ENCODE measurements around the gene NUCB2. TPM values are rescaled to one million over a fixed set of nuclear protein-coding genes. Genes with fewer than 3 reads are reported as not detected.

Gene NUCB2
- total RNA-seq, 2 donors from 2014 or later = 39.2 to 110 TPM

DNA sequence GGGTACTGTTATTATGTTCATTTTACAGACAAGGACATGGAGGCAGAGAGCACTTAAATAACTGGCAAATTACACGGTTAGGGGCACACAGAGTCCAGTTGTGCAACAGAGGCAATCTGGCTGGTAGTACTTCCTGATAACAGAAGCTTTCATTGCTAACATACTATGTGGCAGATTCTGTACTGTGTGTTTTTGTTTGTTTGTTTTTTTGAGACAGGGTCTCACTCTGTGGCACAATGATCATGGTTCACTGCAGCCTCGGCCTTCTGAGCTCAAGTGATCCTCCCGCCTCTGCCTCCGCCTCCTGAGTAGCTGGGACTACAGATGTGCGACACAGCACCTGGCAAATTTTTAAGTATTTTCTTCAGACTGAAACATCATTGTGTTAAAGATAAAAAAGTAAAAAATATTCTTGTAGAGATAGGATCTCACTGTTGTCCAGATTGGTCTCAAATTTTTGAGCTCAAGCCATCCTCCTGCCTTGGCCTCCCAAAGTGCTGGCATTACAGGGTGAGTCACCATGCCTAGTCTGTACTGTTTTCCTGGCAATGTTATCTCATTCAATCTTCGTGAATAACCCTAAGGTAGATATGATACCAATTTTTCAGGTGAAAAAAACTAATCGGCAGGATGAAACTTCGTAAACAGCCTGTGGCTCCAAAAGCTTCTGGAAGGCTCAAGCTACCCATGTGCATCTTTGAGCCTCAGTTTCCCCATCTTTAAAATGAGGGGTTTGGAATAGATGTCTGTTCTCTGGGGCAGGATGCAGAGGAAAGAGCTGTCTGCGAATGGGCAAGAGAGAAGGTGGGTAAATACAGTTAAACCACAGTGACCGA lies 921 bp upstream of the NUCB2 start:
- intact Hi-C loops (cut with DNase I) = loop anchor here (5.0 kb wide), 1 partner anchor 68 kb away; the partner anchor contains the start of gene PIK3C2A
- peak overlapping the region; percentile 71 to 80 for H3K4me3 ChIP-seq
- TF ChIP-seq POLR2A (IDR thresholded peaks at IDR 0.05) = no peak
- TF ChIP-seq, protein P1, sequence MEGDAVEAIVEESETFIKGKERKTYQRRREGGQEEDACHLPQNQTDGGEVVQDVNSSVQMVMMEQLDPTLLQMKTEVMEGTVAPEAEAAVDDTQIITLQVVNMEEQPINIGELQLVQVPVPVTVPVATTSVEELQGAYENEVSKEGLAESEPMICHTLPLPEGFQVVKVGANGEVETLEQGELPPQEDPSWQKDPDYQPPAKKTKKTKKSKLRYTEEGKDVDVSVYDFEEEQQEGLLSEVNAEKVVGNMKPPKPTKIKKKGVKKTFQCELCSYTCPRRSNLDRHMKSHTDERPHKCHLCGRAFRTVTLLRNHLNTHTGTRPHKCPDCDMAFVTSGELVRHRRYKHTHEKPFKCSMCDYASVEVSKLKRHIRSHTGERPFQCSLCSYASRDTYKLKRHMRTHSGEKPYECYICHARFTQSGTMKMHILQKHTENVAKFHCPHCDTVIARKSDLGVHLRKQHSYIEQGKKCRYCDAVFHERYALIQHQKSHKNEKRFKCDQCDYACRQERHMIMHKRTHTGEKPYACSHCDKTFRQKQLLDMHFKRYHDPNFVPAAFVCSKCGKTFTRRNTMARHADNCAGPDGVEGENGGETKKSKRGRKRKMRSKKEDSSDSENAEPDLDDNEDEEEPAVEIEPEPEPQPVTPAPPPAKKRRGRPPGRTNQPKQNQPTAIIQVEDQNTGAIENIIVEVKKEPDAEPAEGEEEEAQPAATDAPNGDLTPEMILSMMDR (IDR thresholded peaks at IDR 0.05) = no peak
- no peak for TF ChIP-seq POLR2AphosphoS5 (IDR thresholded peaks at IDR 0.05)
- H3K4me1 ChIP-seq (replicated peaks) = no peaks in the 10 kb centered on the region
- H3K9me3 ChIP-seq = no peaks in the 10 kb centered on the region
- H3K36me3 ChIP-seq = no peaks in the 10 kb centered on the region
- H3K27me3 ChIP-seq (replicated peaks; ENCODE audit: insufficient read depth) = no peaks in the 10 kb centered on the region
- WGBS = 64% methylated on average over 10 of the region's 10 CpGs
- no peak for DNase-seq (ENCODE audit: low spot score)
- H3K27ac ChIP-seq = peak overlapping the region; percentile 82 to 83

DNA sequence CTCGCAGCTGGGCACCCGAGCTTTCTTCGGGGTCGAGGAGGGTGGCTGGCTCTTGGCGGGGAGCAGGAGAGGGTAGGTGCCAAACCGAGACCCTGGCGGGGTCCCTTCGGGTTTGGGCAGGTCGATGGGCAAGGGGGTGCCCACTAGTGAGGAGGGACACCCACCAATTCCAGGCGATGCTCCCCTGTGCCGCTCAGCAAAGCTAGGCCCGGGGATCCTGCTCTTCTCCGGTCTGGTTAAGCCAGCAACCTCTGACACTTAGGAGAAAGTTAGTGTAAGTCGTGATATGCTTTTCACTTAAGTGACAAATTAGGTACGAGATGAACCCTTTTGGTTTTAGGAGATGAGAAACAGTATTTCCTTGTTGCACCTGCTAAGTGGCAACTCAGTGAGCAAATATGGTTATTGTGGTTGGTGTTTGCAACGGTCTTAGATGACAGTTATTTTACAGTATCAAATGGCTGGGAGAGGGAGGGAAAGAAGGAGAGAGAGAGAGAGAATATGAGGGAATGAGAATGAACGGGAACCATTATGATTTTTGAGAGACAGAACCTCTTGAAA lies 565 bp downstream of the NUCB2 start:
- WGBS = under 1% methylated on average over 16 of the region's 17 CpGs
- Histone ChIP-seq H3K4me3 (peak overlapping the region; percentile 71 to 80), H3K4me1 (replicated peaks) (no peaks in the 10 kb centered on the region), H3K27ac (peak overlapping the region; percentile 82 to 83), H3K9me3 (no peaks in the 10 kb centered on the region), H3K36me3 (no peaks in the 10 kb centered on the region), H3K27me3 (replicated peaks; ENCODE audit: insufficient read depth) (no peaks in the 10 kb centered on the region)
- intact Hi-C loops (cut with DNase I) = loop anchor here (5.0 kb wide), 1 partner anchor 70 kb away; the partner anchor contains the start of gene PIK3C2A
- TF ChIP-seq POLR2A (IDR thresholded peaks at IDR 0.05) (no peak), POLR2AphosphoS5 (IDR thresholded peaks at IDR 0.05) (no peak)
- TF ChIP-seq, protein P1 (IDR thresholded peaks at IDR 0.05) = no peak
- peak; percentile 16 for DNase-seq (ENCODE audit: low spot score)

DNA sequence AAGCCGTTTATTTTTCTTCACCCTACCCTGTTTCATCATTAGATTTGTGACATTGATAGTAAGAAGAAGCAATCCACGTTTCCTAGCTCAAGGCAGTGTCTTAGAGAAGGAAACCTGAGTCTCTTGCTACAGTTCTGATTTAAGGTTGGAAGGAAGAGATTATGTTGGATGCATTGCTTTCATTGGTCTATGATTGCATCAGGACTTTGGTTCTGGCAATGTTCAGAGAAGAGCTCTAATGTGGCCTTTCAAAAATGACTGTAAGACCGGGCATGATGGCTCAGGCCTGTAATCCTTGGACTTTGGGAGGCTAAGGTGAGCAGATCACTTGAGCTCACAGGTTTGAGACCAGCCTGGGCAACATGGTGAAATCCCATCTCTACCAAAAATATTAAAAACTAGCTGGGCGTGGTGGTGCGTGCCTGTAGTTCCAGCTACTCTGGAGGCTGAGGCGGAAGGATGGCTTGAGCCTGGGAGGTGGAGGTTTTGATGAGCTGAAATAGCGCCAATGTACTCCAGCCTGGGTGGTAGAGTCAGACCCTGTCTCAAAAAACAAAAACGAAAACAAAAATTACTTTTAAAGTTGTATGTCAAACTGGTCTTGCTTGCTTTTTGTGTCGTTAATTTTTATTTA lies 4.1 kb downstream of the NUCB2 start:
- intact Hi-C loops (cut with DNase I) = no loop called here
- H3K27ac ChIP-seq = no peak overlapping the region
- no peaks in the 10 kb centered on the region for H3K4me1 ChIP-seq (replicated peaks)
- H3K4me3 ChIP-seq = no peak overlapping the region
- H3K27me3 ChIP-seq (replicated peaks; ENCODE audit: insufficient read depth) = no peaks in the 10 kb centered on the region
- no peaks in the 10 kb centered on the region for H3K9me3 ChIP-seq
- 87% methylated on average over 9 of the region's 9 CpGs for WGBS
- TF ChIP-seq POLR2AphosphoS5 (IDR thresholded peaks at IDR 0.05) (no peak), POLR2A (IDR thresholded peaks at IDR 0.05) (no peak)
- TF ChIP-seq, protein P1 (IDR thresholded peaks at IDR 0.05) = no peak
- H3K36me3 ChIP-seq = no peaks in the 10 kb centered on the region
- no peak for DNase-seq (ENCODE audit: low spot score)

DNA sequence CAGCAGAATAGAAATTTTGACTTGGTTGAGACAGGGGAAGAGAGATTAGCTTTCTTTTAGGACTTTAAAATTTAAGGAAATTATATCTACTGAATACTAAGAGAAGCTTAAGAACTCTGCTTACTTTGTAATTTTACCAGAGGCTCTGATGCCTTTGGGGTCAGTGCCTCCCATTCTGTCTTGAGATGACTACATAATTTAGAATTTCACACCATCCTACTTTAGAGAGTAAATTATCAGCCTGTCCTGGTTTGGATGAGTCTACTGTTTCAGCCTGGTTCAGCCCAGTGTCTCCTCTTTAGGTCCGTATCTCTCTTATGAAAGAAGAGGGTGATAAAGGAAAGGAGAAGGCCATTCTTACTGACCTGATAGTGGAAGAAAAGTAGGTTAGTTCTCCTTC lies 9.8 kb downstream of the NUCB2 start:
- Histone ChIP-seq H3K36me3 (no peaks in the 10 kb centered on the region), H3K27ac (no peak overlapping the region), H3K4me1 (replicated peaks) (no peaks in the 10 kb centered on the region), H3K9me3 (no peaks in the 10 kb centered on the region), H3K27me3 (replicated peaks; ENCODE audit: insufficient read depth) (no peaks in the 10 kb centered on the region), H3K4me3 (no peak overlapping the region)
- WGBS = 100% methylated on average over 1 of the region's 1 CpG
- TF ChIP-seq POLR2A (IDR thresholded peaks at IDR 0.05) = no peak
- intact Hi-C loops (cut with DNase I) = no loop called here
- DNase-seq (ENCODE audit: low spot score) = no peak

DNA sequence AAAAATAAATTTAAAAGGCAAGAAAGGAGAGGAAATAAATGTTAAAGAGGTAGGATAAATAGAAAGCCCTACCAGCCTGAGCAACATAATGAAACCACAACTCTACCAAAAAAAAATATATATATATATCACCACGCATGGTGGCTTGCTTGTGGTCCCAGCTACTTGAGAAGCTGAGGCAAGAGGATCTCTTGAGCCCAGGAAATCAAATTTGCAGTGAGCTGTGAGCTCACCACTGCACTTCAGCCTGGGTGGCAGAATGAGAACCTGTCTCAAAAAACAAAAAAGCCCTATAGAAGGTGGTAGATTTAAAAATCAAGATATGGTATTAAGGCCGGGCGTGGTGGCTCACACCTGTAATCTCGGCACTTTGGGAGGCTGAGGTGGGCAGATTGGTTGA lies 10.5 kb downstream of the NUCB2 start:
- H3K36me3 ChIP-seq = no peaks in the 10 kb centered on the region
- TF ChIP-seq POLR2AphosphoS5 (IDR thresholded peaks at IDR 0.05) (no peak), POLR2A (IDR thresholded peaks at IDR 0.05) (no peak)
- TF ChIP-seq, protein P1 (IDR thresholded peaks at IDR 0.05) = no peak

More for the DNA sequence above, 10.5 kb downstream of the NUCB2 start:
- Histone ChIP-seq H3K4me1 (replicated peaks) (no peaks in the 10 kb centered on the region), H3K27me3 (replicated peaks; ENCODE audit: insufficient read depth) (no peaks in the 10 kb centered on the region), H3K27ac (no peak overlapping the region), H3K4me3 (no peak overlapping the region), H3K9me3 (no peaks in the 10 kb centered on the region)
- no peak for DNase-seq (ENCODE audit: low spot score)
- WGBS = 87% methylated on average over 4 of the region's 4 CpGs
- intact Hi-C loops (cut with DNase I) = no loop called here
